Measurements from ENCODE around the gene CPNE7. TPM values are rescaled to one million over a fixed set of nuclear protein-coding genes. Genes with fewer than 3 reads are reported as not detected.
A peak's percentile ranks its signal among the peaks of the same experiment; 100 is the strongest.
"Not testable (repeated sequence)": the region's sequence is repeated elsewhere in the genome, so short reads cannot be mapped to it uniquely, and the experiment has no call there.

CPNE7 gene
- total and polyA plus RNA-seq, 2 of the 13 experiments (the other 11 are each of a cell fraction or from before 2014, with no cell fraction given) = 0.59 TPM; not detected in 1

DNA sequence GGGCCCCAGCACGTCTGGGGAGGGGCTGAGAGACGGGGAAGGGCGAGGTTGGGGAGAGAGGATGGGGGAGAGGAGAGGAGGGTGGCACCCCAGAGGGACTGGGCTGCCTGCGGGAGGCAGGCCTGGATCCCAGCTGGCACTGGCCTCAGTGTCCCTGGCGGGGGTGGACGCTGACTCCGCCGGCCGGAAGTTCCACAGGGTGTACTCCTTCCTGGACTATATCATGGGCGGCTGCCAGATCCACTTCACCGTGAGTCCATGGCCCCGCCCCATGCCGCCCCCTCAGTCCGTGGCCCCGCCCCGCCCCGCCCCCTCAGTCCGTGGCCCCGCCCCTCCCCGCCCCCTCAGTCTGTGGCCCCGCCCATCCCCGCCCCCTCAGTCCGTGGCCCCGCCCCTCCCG, 11.3 kb downstream of the CPNE7 start (continued):
- TF ChIP-seq, protein P1, sequence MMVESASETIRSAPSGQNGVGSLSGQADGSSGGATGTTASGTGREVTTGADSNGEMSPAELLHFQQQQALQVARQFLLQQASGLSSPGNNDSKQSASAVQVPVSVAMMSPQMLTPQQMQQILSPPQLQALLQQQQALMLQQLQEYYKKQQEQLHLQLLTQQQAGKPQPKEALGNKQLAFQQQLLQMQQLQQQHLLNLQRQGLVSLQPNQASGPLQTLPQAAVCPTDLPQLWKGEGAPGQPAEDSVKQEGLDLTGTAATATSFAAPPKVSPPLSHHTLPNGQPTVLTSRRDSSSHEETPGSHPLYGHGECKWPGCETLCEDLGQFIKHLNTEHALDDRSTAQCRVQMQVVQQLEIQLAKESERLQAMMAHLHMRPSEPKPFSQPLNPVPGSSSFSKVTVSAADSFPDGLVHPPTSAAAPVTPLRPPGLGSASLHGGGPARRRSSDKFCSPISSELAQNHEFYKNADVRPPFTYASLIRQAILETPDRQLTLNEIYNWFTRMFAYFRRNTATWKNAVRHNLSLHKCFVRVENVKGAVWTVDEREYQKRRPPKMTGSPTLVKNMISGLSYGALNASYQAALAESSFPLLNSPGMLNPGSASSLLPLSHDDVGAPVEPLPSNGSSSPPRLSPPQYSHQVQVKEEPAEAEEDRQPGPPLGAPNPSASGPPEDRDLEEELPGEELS (CRISPR knock-in tag; IDR thresholded peaks at IDR 0.05) = no peak

DNA sequence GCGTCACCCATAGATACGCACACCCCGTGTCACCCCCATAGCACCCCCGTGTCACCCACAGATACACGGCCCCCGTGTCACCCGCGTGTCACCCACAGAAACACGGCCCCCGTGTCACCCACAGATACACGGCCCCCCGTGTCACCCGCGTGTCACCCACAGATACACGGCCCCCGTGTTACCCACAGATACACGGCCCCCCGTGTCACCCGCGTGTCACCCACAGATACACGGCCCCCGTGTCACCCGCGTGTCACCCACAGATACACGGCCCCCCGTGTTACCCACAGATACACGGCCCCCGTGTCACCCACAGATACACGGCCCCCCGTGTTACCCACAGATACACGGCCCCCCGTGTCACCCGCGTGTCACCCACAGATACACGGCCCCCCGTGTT, 12.1 kb downstream of the CPNE7 start:
- H3K9me3 ChIP-seq (ENCODE audit: low read length); H3K79me2 ChIP-seq (ENCODE audit: insufficient read depth, low read length); BruUV-seq (replicated peaks); POLR2A ChIA-PET; CTCF ChIA-PET (ENCODE audit: low intra/inter-chr PET ratio, low total read pairs); H2AFZ ChIP-seq (ENCODE audit: low read length); H4K20me1 ChIP-seq (ENCODE audit: insufficient read depth, low read length); DNase-seq (ENCODE audit: low spot score); FAIRE-seq; H3K4me3 ChIP-seq (replicated peaks in 1 of 3; ENCODE audit: insufficient read depth in 1 of 3, low read depth in 2 of 3, low read length in 3 of 3); intact Hi-C loops (cut with micrococcal nuclease; ENCODE audit: unreplicated experiment); in situ Hi-C loops (cut with HindIII; ENCODE audit: extremely low pct_ligation_motif_present, low pct_unique_long_range_greater_than_20kb); H3K27ac ChIP-seq (ENCODE audit: extremely low read length, insufficient read depth, low read length); H3K4me2 ChIP-seq (ENCODE audit: low read depth, low read length); H3K36me3 ChIP-seq (replicated peaks in 1 of 2; ENCODE audit: control insufficient read depth in 1 of 2, insufficient read depth in 2 of 2, low read length in 2 of 2); ATAC-seq; H3K9ac ChIP-seq (ENCODE audit: insufficient read depth, low read depth, low read length): not testable (repeated sequence)
- peaks cover 41% of the 10 kb centered on the region for H3K4me1 ChIP-seq (ENCODE audit: insufficient read depth, low read length)
- WGBS (ENCODE audit: low lambda C conversion rate) = 91% methylated on average over 12 of the region's 36 CpGs
- H3K27me3 ChIP-seq (ENCODE audit: control insufficient read depth in 1 of 2, insufficient read depth in 2 of 2, low read length in 2 of 2) = peaks cover 0 to 37% of the 10 kb centered on the region in 2 experiments; a peak in 3 of 5 replicates

DNA sequence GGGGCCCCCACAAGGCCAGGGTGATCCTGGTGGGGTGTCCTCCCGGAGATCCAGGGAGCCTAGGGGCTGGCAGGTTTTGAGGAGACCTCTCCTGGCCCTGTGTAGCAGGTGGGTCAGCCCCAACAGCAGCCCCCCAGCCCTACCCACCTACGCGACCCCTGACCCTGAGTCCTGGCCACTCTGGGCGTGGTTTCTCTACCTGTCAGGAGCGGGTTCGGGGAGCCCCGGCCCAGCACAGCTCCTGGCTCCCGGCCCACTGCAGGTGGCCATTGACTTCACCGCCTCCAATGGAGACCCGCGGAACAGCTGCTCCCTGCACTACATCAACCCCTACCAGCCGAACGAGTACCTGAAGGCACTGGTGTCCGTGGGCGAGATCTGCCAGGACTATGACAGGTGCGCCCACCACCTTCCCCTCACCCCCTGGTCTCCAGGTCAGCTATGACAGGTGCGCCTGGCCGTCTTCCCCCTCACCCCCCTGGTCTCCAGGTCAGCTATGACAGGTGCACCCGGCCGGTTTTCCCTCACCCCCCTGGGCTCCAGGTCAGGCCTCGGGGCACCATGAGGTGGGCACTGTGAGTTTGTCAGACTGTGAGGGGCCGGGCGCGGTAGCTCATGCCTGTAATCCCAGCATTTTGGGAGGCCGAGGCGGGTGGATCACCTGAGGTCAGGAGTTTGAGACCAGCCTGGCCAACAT, 13.0 kb downstream of the CPNE7 start:
- WGBS (ENCODE audit: low lambda C conversion rate) = 63% methylated on average over 20 of the region's 26 CpGs
- no TSS peak for BruUV-seq (replicated peaks)
- DNase-seq (ENCODE audit: low spot score) (no peak), FAIRE-seq (no peak), ATAC-seq (peak; percentile 13)
- intact Hi-C loops (cut with micrococcal nuclease; ENCODE audit: unreplicated experiment) = no loop called here
- no peak overlapping the region for H2AFZ ChIP-seq (ENCODE audit: low read length)
- H3K4me1 ChIP-seq (ENCODE audit: insufficient read depth, low read length) = peaks cover 35% of the 10 kb centered on the region
- in situ Hi-C loops (cut with HindIII; ENCODE audit: extremely low pct_ligation_motif_present, low pct_unique_long_range_greater_than_20kb) = no loop called here
- TF ChIP-seq ZNF510 (CRISPR knock-in tag; IDR thresholded peaks at IDR 0.05; ENCODE audit: low read depth) = no peak
- no peak for TF ChIP-seq ZNF703 (CRISPR knock-in tag; IDR thresholded peaks at IDR 0.05; ENCODE audit: borderline replicate concordance)
- no peak for TF ChIP-seq ZSCAN12 (CRISPR knock-in tag; IDR thresholded peaks at IDR 0.05)
- TF ChIP-seq ZNF768 (CRISPR knock-in tag; IDR thresholded peaks at IDR 0.05) = peak; percentile 11; the same call in 1 of the 2 replicates
- TF ChIP-seq, protein P2, sequence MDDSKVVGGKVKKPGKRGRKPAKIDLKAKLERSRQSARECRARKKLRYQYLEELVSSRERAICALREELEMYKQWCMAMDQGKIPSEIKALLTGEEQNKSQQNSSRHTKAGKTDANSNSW (CRISPR knock-in tag; IDR thresholded peaks at IDR 0.05; ENCODE audit: borderline replicate concordance) = no peak
- no peaks in the 10 kb centered on the region for H3K9me3 ChIP-seq (ENCODE audit: low read length)
- H3K27me3 ChIP-seq (ENCODE audit: control insufficient read depth in 1 of 2, insufficient read depth in 2 of 2, low read length in 2 of 2) = peaks cover 0 to 36% of the 10 kb centered on the region in 2 experiments; a peak in 3 of 5 replicates
- ChIA-PET POLR2A (no interaction called here), CTCF (ENCODE audit: low intra/inter-chr PET ratio, low total read pairs) (no interaction called here)
- H3K4me3 ChIP-seq (replicated peaks in 1 of 3; ENCODE audit: insufficient read depth in 1 of 3, low read depth in 2 of 3, low read length in 3 of 3) = no peak overlapping the region
- no peak overlapping the region for H3K4me2 ChIP-seq (ENCODE audit: low read depth, low read length)
- H3K36me3 ChIP-seq (replicated peaks in 1 of 2; ENCODE audit: control insufficient read depth in 1 of 2, insufficient read depth in 2 of 2, low read length in 2 of 2) = no peaks in the 10 kb centered on the region
- no peak overlapping the region for H3K9ac ChIP-seq (ENCODE audit: insufficient read depth, low read depth, low read length)
- H3K79me2 ChIP-seq (ENCODE audit: insufficient read depth, low read length) = no peaks in the 10 kb centered on the region
- H3K27ac ChIP-seq (ENCODE audit: extremely low read length, insufficient read depth, low read length) = no peak overlapping the region
- H4K20me1 ChIP-seq (ENCODE audit: insufficient read depth, low read length) = no peaks in the 10 kb centered on the region

Measured in HepG2 (cell line).